ENCODE data around the gene DHX8. TPM values are rescaled to one million over a fixed set of nuclear protein-coding genes. Genes with fewer than 3 reads are reported as not detected.

The DHX8 gene
- total RNA-seq, 1 experiment from 2014 or later: 94.8 TPM

- no peaks in the 10 kb centered on the region for H3K36me3 Mint-ChIP-seq (ENCODE audit: insufficient read depth, unreplicated experiment)
- CTCF ChIA-PET: no interaction called here
These were observed 75.5 kb downstream of the DHX8 start for GRCh38 chr17:43559161-43559816.

DNA sequence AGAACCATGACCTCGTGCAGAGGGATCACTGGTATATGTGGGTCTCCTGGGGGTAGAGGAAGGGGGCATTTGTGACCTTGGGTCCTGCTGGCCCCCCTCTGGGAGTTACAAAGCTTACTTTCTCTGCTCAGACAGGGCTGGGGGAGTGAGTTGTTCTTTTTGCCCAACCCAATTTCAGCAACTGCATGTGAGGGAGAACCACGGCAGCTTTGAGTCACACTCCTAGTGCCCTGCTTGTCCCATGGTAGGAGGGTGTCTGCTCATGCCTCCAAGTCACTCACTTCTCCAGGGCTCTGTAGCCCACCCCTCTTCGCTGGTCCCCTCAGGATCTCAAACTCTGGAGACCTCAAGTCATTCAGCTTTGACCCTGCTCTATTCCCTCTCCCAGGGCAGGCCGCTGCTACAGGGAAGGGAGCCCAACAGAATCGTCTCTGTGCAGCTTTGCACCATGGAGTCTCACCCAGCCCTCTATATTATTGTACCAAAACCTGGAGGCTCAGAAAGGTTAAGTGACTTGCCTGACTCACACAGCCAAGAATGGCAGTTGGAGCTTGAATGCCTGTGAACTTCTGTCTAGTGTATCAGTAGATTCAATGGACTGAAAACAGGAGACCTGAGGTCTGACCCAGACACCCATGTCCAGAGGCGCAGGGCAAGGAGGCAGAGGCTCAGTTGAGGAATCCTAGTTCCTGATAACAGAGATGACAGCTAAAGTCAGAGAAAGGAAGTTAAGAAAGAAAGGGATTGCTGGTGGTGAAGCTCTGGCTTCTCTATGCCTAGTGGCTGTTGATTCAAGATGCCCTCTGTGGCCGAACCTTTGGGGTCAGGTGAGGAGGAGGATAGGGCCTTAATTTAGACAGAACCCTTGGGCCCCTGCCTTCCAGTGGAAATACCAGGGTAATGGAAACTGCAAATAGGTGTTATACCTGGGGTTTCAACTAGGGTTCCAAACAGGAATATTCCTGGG is 77.0 kb downstream of the DHX8 start:
- Mint-ChIP-seq H3K27ac (ENCODE audit: unreplicated experiment) (no peak overlapping the region), H3K27me3 (ENCODE audit: unreplicated experiment) (peaks cover 26% of the 10 kb centered on the region)

More at GRCh38 chr17:43559161-43559816, 75.5 kb downstream of the DHX8 start:
- intact Hi-C loops (cut with micrococcal nuclease; ENCODE audit: unreplicated experiment): no loop called here
- Mint-ChIP-seq H3K9me3 (ENCODE audit: low read depth, unreplicated experiment) (no peaks in the 10 kb centered on the region), H3K27ac (ENCODE audit: unreplicated experiment) (no peak overlapping the region), H3K27me3 (ENCODE audit: unreplicated experiment) (peaks cover 25% of the 10 kb centered on the region), H3K4me1 (ENCODE audit: low read depth, unreplicated experiment) (peaks cover 10% of the 10 kb centered on the region), H3K4me3 (ENCODE audit: low read depth, unreplicated experiment) (no peak overlapping the region)
- no TSS peak for BruUV-seq (replicated peaks)
- no peak for TF ChIP-seq CTCF (IDR thresholded peaks at IDR 0.05; ENCODE audit: unreplicated experiment)
- no peak for DNase-seq

DNA sequence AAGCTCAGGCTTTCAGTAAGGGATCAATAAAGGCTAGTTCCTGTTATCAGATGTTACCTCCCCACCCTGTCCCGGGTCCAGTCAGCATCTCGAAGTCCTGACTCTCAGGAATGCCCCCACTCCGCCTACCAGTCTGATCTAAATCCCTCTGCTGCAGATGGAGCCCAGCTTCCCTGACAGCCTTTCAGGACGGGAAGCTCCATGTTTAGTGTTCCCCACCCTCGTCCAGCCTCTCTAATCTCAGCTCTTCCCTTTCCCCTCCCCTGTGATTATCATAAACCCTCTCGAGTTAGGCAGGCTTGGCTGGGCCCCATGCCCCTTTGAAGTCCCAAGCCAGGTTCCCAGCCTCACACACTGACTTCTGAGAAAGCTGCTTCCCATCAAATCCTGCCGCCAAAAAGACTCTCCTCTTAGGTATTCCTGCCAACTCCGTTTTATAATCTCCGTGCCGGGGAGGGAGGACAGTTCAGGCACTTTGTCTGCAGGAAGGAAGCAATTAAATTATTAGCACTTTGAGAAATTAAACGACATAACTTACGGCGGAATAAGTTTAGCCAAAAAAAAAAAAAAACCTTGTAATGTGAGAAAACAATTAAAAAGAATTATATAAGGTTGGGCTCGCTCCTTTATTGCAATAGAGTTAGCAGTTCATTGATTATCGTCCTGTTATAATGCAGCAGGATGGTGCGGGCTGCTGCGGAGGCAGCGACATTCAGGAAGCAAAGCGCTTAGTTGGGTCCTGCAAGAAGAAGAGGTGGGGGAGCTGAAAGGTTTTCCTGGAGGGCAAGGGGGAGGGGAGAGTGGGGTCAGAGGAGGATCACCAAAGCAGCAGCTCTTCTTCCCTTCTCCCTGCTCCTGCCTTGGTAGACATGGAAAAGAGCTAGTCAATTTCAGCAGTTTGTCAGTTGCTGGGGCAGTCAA is 79.2 kb downstream of the DHX8 start:
- H3K27ac Mint-ChIP-seq (ENCODE audit: unreplicated experiment): no peak overlapping the region

More for the DNA sequence above, 77.0 kb downstream of the DHX8 start:
- CTCF ChIA-PET: interaction anchor here (0.7 kb wide), 1 partner anchor 101 kb away, joined by 4 read pairs; no protein-coding TSS in a partner anchor
- BruUV-seq (replicated peaks): no TSS peak
- Mint-ChIP-seq H3K36me3 (ENCODE audit: insufficient read depth, unreplicated experiment) (no peaks in the 10 kb centered on the region), H3K4me1 (ENCODE audit: low read depth, unreplicated experiment) (peaks cover 10% of the 10 kb centered on the region), H3K9me3 (ENCODE audit: low read depth, unreplicated experiment) (no peaks in the 10 kb centered on the region), H3K4me3 (ENCODE audit: low read depth, unreplicated experiment) (no peak overlapping the region)
- no peak for TF ChIP-seq CTCF (IDR thresholded peaks at IDR 0.05; ENCODE audit: unreplicated experiment)
- intact Hi-C loops (cut with micrococcal nuclease; ENCODE audit: unreplicated experiment): no loop called here
- no peak for DNase-seq

More for the DNA sequence above, 79.2 kb downstream of the DHX8 start:
- TF ChIP-seq CTCF (IDR thresholded peaks at IDR 0.05; ENCODE audit: unreplicated experiment): no peak
- Mint-ChIP-seq H3K4me1 (ENCODE audit: low read depth, unreplicated experiment) (no peaks in the 10 kb centered on the region), H3K27me3 (ENCODE audit: unreplicated experiment) (peaks cover 26% of the 10 kb centered on the region), H3K36me3 (ENCODE audit: insufficient read depth, unreplicated experiment) (no peaks in the 10 kb centered on the region), H3K4me3 (ENCODE audit: low read depth, unreplicated experiment) (no peak overlapping the region), H3K9me3 (ENCODE audit: low read depth, unreplicated experiment) (no peaks in the 10 kb centered on the region)
- DNase-seq: no peak
- CTCF ChIA-PET: interaction anchor here (0.5 to 1.3 kb wide), 5 partner anchors 8 to 148 kb away, joined by 3 to 7 read pairs (median 4); no protein-coding TSS in a partner anchor
- no TSS peak for BruUV-seq (replicated peaks)
- intact Hi-C loops (cut with micrococcal nuclease; ENCODE audit: unreplicated experiment): no loop called here

Data from Calu3 (cell line).